ENCODE measurements around the gene SENP6.

- TF ChIP-seq MXI1 (conservative IDR thresholded peaks at IDR 0.05; ENCODE audit: poor library complexity, severe bottlenecking): no peak
- no peak for TF ChIP-seq CTCF (IDR thresholded peaks at IDR 0.05; ENCODE audit: poor library complexity, severe bottlenecking)
- no peak for TF ChIP-seq RAD21 (conservative IDR thresholded peaks at IDR 0.05)
- TF ChIP-seq TAF1 (IDR thresholded peaks at IDR 0.05; ENCODE audit: low read depth): no peak
- TF ChIP-seq REST (IDR thresholded peaks at IDR 0.05; ENCODE audit: borderline replicate concordance): no peak
- TF ChIP-seq POLR2AphosphoS5 (IDR thresholded peaks at IDR 0.05): no peak
- no peak for TF ChIP-seq EZH2 (IDR thresholded peaks at IDR 0.05; ENCODE audit: borderline replicate concordance, insufficient read depth, low read length, poor library complexity, severe bottlenecking)
These were observed 134.0 kb downstream of the SENP6 start for GRCh38 chr6:75735491-75736186.

Measured in neural cell (in vitro differentiated cells).